ENCODE results near the gene ACVR2A.

Gene ACVR2A

GRCh38 chr2:147910990-147911473, 66.2 kb downstream of the ACVR2A start:
- TF ChIP-seq, protein P1, sequence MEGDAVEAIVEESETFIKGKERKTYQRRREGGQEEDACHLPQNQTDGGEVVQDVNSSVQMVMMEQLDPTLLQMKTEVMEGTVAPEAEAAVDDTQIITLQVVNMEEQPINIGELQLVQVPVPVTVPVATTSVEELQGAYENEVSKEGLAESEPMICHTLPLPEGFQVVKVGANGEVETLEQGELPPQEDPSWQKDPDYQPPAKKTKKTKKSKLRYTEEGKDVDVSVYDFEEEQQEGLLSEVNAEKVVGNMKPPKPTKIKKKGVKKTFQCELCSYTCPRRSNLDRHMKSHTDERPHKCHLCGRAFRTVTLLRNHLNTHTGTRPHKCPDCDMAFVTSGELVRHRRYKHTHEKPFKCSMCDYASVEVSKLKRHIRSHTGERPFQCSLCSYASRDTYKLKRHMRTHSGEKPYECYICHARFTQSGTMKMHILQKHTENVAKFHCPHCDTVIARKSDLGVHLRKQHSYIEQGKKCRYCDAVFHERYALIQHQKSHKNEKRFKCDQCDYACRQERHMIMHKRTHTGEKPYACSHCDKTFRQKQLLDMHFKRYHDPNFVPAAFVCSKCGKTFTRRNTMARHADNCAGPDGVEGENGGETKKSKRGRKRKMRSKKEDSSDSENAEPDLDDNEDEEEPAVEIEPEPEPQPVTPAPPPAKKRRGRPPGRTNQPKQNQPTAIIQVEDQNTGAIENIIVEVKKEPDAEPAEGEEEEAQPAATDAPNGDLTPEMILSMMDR (IDR thresholded peaks at IDR 0.05) = peak; percentile 57

- TF ChIP-seq, protein P1 (IDR thresholded peaks at IDR 0.05) = no peak
These were observed 69.1 kb downstream of the ACVR2A start for GRCh38 chr2:147913701-147914480.

GRCh38 chr2:147916067-147916466, 71.2 kb downstream of the ACVR2A start:
- TF ChIP-seq, protein P1 (IDR thresholded peaks at IDR 0.05) = no peak

- TF ChIP-seq, protein P1 (IDR thresholded peaks at IDR 0.05) = no peak
These were observed 71.9 kb downstream of the ACVR2A start for GRCh38 chr2:147916723-147917122.

- TF ChIP-seq, protein P1 (IDR thresholded peaks at IDR 0.05) = no peak
These were observed 72.3 kb downstream of the ACVR2A start for GRCh38 chr2:147917161-147917560.

DNA sequence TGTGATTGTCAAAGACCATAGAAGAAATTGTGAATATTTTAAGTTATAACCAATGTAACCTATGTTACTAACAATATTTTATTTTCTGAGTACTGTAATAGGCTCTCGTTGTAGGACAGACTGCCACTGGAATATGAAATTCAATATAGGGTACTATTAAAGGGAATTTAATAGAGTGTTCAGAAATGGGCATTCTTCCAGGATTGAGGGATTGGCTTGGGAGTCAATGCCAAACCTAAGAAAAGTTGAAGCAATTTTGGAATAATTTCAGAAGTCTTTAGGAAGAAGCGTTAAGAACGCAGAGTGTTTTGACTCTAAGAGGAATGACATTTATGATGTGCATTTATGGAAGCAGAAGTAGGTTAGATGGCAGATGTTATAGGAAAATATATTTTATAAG, 79.0 kb downstream of the ACVR2A start:
- TF ChIP-seq, protein P1 (IDR thresholded peaks at IDR 0.05) = no peak

GRCh38 chr2:147924647-147925046, 79.8 kb downstream of the ACVR2A start:
- TF ChIP-seq, protein P1 (IDR thresholded peaks at IDR 0.05) = no peak

All from LNCAP (cell line).